Keratinocyte (primary cell): ENCODE data around the gene DPM1. TPM values are rescaled to one million over a fixed set of nuclear protein-coding genes. Genes with fewer than 3 reads are reported as not detected.

Source experiments
- DNase-seq: peaks from one replicate; pipeline ENCODE4 v3.0.0-alpha.2; 2011; ENCODE audit warnings: low read depth, missing footprints, low spot score
- FAIRE-seq: peaks from 2 replicates; lab custom pipeline; 2011; peaks lifted over from hg19 to GRCh38; lab: Jason Lieb, UNC
- H2AFZ ChIP-seq: 2 replicates; pipeline ENCODE4 v1.6.0; 2012; ENCODE audit warnings: low read length, control low read depth, inconsistent platforms; ENCODE audit not compliant: control insufficient read depth
- H3K27ac ChIP-seq: 2 replicates; pipeline ENCODE4 v1.5.1; 2011; ENCODE audit warnings: low read length; ENCODE audit not compliant: control insufficient read depth, insufficient read depth
- H3K27me3 ChIP-seq: 3 replicates; pipeline ENCODE4 v1.6.0; 2011; ENCODE audit warnings: low read length; ENCODE audit not compliant: control insufficient read depth, insufficient read depth; ENCODE audit errors: extremely low read depth
- H3K36me3 ChIP-seq, 2 experiments: 2 replicates in 1 of 2; 3 replicates in 1 of 2; pipeline ENCODE4 v1.5.1; 2011; ENCODE audit warnings: low read length in 2 of 2, mild to moderate bottlenecking in 1 of 2; ENCODE audit not compliant: control insufficient read depth in 2 of 2, insufficient read depth in 2 of 2; ENCODE audit errors: extremely low read depth in 1 of 2
- H3K4me1 ChIP-seq: 3 replicates; pipeline ENCODE4 v1.5.1; 2011; ENCODE audit warnings: low read length; ENCODE audit not compliant: control insufficient read depth, insufficient read depth; ENCODE audit errors: extremely low read depth
- H3K4me2 ChIP-seq: 3 replicates; pipeline ENCODE4 v1.6.0; 2011; ENCODE audit warnings: low read depth, low read length; ENCODE audit not compliant: control insufficient read depth, insufficient read depth; ENCODE audit errors: extremely low read depth
- H3K4me3 ChIP-seq, 3 experiments: fragments of 200-600 bp in 1 of 3; sonication (generic) in 1 of 3; 2 replicates in 2 of 3; 3 replicates in 1 of 3; pipeline ENCODE4 v1.5.1; 2011 to 2016; ENCODE audit warnings: low read length in 3 of 3, mild to moderate bottlenecking in 3 of 3, control low read depth in 2 of 3, inconsistent platforms in 1 of 3, low read depth in 1 of 3, mixed read lengths in 1 of 3, mixed run types in 1 of 3, moderate library complexity in 1 of 3; ENCODE audit not compliant: control insufficient read depth in 2 of 3, insufficient read depth in 2 of 3; ENCODE audit errors: extremely low read depth in 1 of 3
- H3K79me2 ChIP-seq: 2 replicates; pipeline ENCODE4 v1.6.0; 2012; ENCODE audit warnings: low read length; ENCODE audit not compliant: control insufficient read depth, insufficient read depth
- H3K9ac ChIP-seq: 3 replicates; pipeline ENCODE4 v1.6.0; 2011; ENCODE audit warnings: low read length; ENCODE audit not compliant: control insufficient read depth, insufficient read depth; ENCODE audit errors: extremely low read depth
- H3K9me1 ChIP-seq: 3 replicates; pipeline ENCODE4 v1.6.0; 2011; ENCODE audit warnings: low read length; ENCODE audit not compliant: control insufficient read depth, insufficient read depth; ENCODE audit errors: extremely low read depth
- H3K9me3 ChIP-seq: 2 replicates; pipeline ENCODE4 v1.5.1; 2012; ENCODE audit warnings: low read depth, low read length; ENCODE audit not compliant: control insufficient read depth
- H4K20me1 ChIP-seq: 3 replicates; pipeline ENCODE4 v1.6.0; 2011; ENCODE audit warnings: low read length; ENCODE audit not compliant: control insufficient read depth, insufficient read depth; ENCODE audit errors: extremely low read depth
- CTCF ChIP-seq, 3 experiments: IDR thresholded peaks in 1 of 3; conservative IDR thresholded peaks in 1 of 3; optimal IDR thresholded peaks in 1 of 3; 2 replicates in 2 of 3; 3 replicates in 1 of 3; pipeline versions ENCODE3 to v1.5.1; 2011; ENCODE audit warnings: low read length in 3 of 3, mild to moderate bottlenecking in 3 of 3, moderate library complexity in 2 of 3, control low read depth in 1 of 3, inconsistent platforms in 1 of 3; ENCODE audit not compliant: insufficient read depth in 2 of 3; ENCODE audit errors: extremely low read depth in 1 of 3
- EZH2 ChIP-seq: IDR thresholded peaks from one replicate; pipeline ENCODE4 v1.6.1; 2012; ENCODE audit warnings: inconsistent platforms, mild to moderate bottlenecking, low read length, moderate library complexity
- dilution Hi-C: fragments of 300-500 bp; cut with MboI; formaldehyde crosslinking; loops from one replicate; pipeline ENCODE4 v1.7.0; 2020; ENCODE audit warnings: low sequenced_read_pairs; ENCODE audit not compliant: extremely low pct_ligation_motif_present
- polyA plus RNA-seq, 5 experiments: library from polyadenylated mRNA; depleted of rRNA in 3 of 5; stranded (reverse) in 3 of 5; stranded (forward) in 1 of 5; unstranded in 1 of 5; fragments of >200 nt; gene quantifications; 1 replicate in 1 of 5; 2 replicates in 3 of 5; 3 replicates in 1 of 5; pipeline versions ENCODE4 v1.2.1 to v1.2.3, GENCODE V29; 2011 to 2012; ENCODE audit warnings: missing spikeins in 2 of 5, low read depth in 1 of 5, low replicate concordance in 1 of 5

The DPM1 gene
- polyA plus RNA-seq, 1 donor (not counting 4 experiments of a cell fraction or from before 2014, with no cell fraction given), result 99.4 TPM

DNA sequence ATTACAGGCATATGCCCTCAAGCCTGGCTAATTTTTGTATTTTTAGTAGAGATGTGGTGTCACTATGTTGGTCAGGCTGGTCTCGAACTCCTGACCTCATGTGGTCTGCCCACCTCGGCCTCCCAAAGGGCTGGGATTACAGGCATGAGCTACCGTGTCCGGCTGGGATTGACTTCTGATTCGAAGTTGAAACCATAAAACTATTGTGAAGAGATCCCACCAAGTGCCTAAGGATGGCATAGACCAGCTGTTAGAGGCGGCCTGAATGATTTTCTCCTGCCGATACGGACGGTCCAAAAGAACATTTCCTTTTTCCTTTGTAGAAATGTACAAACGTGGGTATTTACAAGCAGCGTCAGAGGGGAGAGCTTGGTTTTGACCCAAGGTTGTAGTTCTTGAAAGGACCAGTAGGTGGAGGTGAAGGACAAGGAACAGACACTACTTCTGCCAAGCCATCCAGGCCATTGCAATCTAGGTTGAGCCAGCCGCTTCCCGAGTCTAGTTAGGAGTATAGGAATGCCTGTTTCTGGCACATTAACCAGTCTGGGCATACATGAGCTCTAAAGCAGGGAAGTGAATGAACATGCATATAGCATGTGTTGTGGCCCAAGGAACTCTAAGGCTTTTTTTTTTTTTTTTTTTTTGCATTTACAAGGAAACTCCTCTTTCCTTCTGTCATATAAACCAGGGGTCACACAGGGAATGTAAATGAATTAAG lies 29.3 kb upstream of the DPM1 start:
- H3K36me3 ChIP-seq, result no peaks in the 10 kb centered on the region
- peak overlapping the region; percentile 2 for H3K9ac ChIP-seq
- H3K27ac ChIP-seq, result no peak overlapping the region
- peaks cover 12% of the 10 kb centered on the region for H3K4me1 ChIP-seq
- H3K4me3 ChIP-seq, result no peak overlapping the region
- H3K9me1 ChIP-seq, result no peaks in the 10 kb centered on the region
- peak overlapping the region; percentile 28 for H3K4me2 ChIP-seq
- no peaks in the 10 kb centered on the region for H3K9me3 ChIP-seq
- TF ChIP-seq CTCF (optimal IDR thresholded peaks at IDR 0.05 in 1 of 3, IDR thresholded peaks at IDR 0.05 in 1 of 3, conservative IDR thresholded peaks at IDR 0.05 in 1 of 3; ENCODE audit: extremely low read depth in 1 of 3, insufficient read depth in 2 of 3, low read length in 3 of 3) (peak; percentile 77 to 93 (median 91)), EZH2 (no peak)
- FAIRE-seq, result peak; percentile 83
- dilution Hi-C loops, result no loop called here
- no peaks in the 10 kb centered on the region for H3K27me3 ChIP-seq
- peak overlapping the region; percentile 54 for H2AFZ ChIP-seq
- DNase-seq, result peak; percentile 75
- H3K79me2 ChIP-seq, result no peaks in the 10 kb centered on the region
- H4K20me1 ChIP-seq, result no peaks in the 10 kb centered on the region

DNA sequence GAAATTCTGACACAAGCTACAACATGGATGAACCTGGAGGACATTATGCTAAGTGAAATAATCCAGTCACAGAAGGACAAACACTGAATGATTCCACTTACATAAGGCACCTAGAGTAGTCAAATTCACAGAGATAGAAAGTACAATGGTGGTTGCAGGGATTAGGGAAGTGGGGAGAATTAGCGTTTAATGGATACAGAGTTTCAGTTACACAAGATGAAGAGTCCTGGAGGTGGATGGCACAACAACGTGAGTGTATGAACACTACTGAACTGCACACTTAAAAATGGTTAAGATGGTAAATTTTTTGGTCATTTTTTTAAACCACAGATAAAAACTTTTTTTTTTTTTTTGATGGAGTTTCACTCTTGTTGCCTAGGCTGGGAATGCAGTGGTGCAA lies 25.0 kb upstream of the DPM1 start:
- dilution Hi-C loops, result no loop called here
- Histone ChIP-seq H3K9me1 (peaks cover 2% of the 10 kb centered on the region), H3K79me2 (no peaks in the 10 kb centered on the region), H2AFZ (no peak overlapping the region), H3K9me3 (no peaks in the 10 kb centered on the region), H3K9ac (no peak overlapping the region), H3K27ac (no peak overlapping the region), H4K20me1 (no peaks in the 10 kb centered on the region), H3K4me1 (peaks cover 33% of the 10 kb centered on the region), H3K4me3 (no peak overlapping the region), H3K4me2 (no peak overlapping the region), H3K27me3 (no peaks in the 10 kb centered on the region), H3K36me3 (no peaks in the 10 kb centered on the region)
- TF ChIP-seq CTCF (optimal IDR thresholded peaks at IDR 0.05 in 1 of 3, IDR thresholded peaks at IDR 0.05 in 1 of 3, conservative IDR thresholded peaks at IDR 0.05 in 1 of 3; ENCODE audit: extremely low read depth in 1 of 3, insufficient read depth in 2 of 3, low read length in 3 of 3), result no peak
- TF ChIP-seq EZH2, result no peak
- no peak for FAIRE-seq
- no peak for DNase-seq
